Activated CD8-positive, alpha-beta memory T cell treated with anti-CD3 and anti-CD28 coated beads for 48 hours (primary cell): Measurements from ENCODE around the gene EPB41.

ENCODE experiments used
- DNase-seq, 3 experiments: peaks; one replicate each; pipeline ENCODE4 v3.0.0-alpha.2; 2020; ENCODE audit warnings: low read depth in 2 of 3, low spot score in 2 of 3

Gene EPB41

DNA sequence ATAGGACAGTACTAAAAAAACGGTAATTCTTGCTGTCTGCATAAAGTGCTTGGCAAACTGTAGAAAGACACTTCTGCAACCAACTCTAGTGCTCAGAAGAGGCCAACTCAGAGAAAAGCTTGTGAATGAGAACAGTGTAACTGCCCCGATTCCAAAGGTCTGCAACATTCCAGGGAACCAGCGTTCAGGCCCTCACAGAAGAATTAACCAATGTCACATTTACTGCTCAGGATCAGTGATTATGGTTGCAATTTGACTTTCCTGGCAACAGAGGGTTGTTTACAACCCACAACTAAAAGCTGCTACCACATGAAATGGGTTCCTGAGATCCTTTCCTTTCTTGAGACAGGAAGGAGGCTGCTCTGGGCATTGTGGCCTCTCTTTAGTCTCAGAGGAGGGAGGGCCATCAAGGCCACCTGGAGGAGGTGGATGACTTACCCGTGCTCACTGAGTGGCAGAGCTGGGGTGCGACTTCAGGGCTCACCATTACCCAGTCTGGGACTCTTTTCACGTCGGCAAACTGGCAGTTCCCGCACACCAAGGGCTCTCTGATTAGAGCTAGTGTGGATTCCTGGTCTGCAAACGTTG, 252.0 kb downstream of the EPB41 start:
- DNase-seq = no peak

DNA sequence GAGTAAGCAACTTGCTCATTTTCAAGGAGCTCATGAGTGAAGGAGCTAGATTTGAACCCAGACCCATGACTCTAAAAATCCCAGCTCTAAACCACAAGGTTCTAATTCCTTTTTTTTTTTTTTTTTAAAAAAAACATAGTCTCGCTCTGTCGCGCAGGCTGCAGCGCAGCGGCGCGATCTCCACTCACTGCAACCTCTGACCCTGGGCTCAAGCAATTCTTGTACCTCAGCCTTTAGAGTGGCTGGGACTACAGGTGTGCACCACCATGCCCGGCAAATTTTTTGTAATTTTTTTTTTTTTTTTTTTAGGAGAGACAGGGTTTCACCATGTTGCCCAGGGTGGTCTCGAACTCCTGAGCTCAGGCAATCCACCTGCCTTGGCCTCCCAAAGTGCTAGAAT, 253.5 kb downstream of the EPB41 start:
- DNase-seq = no peak
